NB4 (cell line): ENCODE data around the gene GXYLT1.
"Not testable (repeated sequence)": the region's sequence is repeated elsewhere in the genome, so short reads cannot be mapped to it uniquely, and the experiment has no call there.

ENCODE experiments used
- DNase-seq: peaks from one replicate; pipeline ENCODE4 v3.0.0; 2010; ENCODE audit warnings: low read depth
- H3K4me3 ChIP-seq: one replicate; pipeline ENCODE4 v1.5.1; 2011; ENCODE audit warnings: mild to moderate bottlenecking, low read depth, low read length, moderate library complexity
- MYC ChIP-seq: IDR thresholded peaks from 2 replicates; pipeline ENCODE4 v1.6.1; 2011; ENCODE audit warnings: low read depth, low read length
- POLR2A ChIP-seq: IDR thresholded peaks from 2 replicates; pipeline ENCODE4 v1.6.1; 2011; ENCODE audit warnings: mild to moderate bottlenecking; ENCODE audit not compliant: insufficient read length; ENCODE audit errors: extremely low read depth
- TF ChIP-seq, protein P1 (sequence below): IDR thresholded peaks from 2 replicates; pipeline ENCODE4 v1.6.1; 2011; ENCODE audit warnings: low read depth, low read length
- TF ChIP-seq, protein P2 (sequence below): IDR thresholded peaks from one replicate; pipeline ENCODE4 v1.5.1; 2012; ENCODE audit warnings: low read depth, low read length

The GXYLT1 gene

DNA sequence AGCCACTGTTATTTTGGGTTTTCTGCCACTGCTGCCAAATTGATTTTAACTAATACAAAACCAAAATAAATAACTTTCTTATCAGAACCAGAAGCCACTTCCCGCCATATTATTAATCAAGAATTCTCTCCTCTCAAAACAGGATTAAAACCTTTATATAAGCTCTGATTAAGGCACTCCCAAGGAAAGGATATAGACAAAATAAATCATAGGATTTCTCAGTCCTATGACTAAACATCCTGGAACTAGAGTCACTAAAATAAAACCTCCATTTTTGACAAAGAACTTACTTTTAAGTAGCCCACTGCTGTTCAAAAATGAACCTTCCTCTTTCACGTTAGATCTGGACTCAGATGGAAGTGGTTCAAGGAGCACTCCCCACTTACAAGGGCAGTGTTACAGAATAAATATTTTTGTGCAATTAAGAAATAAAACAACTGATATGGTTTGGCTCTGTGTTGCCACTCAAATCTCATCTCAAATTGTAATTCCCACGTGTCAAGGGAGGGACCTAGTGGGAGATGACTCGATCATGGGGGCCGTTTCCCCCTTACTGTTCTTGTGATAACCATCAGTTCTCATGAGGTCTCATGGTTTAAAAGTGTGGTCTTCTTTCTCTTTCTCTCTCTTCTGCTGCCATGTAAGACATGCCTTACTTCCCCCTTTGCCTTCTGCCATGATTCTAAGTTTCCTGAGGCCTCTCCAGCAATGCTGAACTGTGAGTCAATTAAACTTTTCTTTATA is 26.4 kb downstream of the GXYLT1 start:
- no peak overlapping the region for H3K4me3 ChIP-seq
- peak; percentile 34 for DNase-seq
- TF ChIP-seq, protein P1, sequence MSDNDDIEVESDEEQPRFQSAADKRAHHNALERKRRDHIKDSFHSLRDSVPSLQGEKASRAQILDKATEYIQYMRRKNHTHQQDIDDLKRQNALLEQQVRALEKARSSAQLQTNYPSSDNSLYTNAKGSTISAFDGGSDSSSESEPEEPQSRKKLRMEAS: no peak
- TF ChIP-seq, protein P2, sequence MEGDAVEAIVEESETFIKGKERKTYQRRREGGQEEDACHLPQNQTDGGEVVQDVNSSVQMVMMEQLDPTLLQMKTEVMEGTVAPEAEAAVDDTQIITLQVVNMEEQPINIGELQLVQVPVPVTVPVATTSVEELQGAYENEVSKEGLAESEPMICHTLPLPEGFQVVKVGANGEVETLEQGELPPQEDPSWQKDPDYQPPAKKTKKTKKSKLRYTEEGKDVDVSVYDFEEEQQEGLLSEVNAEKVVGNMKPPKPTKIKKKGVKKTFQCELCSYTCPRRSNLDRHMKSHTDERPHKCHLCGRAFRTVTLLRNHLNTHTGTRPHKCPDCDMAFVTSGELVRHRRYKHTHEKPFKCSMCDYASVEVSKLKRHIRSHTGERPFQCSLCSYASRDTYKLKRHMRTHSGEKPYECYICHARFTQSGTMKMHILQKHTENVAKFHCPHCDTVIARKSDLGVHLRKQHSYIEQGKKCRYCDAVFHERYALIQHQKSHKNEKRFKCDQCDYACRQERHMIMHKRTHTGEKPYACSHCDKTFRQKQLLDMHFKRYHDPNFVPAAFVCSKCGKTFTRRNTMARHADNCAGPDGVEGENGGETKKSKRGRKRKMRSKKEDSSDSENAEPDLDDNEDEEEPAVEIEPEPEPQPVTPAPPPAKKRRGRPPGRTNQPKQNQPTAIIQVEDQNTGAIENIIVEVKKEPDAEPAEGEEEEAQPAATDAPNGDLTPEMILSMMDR: no peak
- TF ChIP-seq POLR2A: no peak

GRCh38 chr12:42109031-42109430 is 35.6 kb downstream of the GXYLT1 start:
- H3K4me3 ChIP-seq: no peak overlapping the region
- TF ChIP-seq POLR2A (no peak), MYC (no peak)
- TF ChIP-seq, protein P1: no peak
- TF ChIP-seq, protein P2: no peak
- DNase-seq: no peak

GRCh38 chr12:42106791-42107190 is 37.9 kb downstream of the GXYLT1 start:
- H3K4me3 ChIP-seq, DNase-seq: not testable (repeated sequence)

DNA sequence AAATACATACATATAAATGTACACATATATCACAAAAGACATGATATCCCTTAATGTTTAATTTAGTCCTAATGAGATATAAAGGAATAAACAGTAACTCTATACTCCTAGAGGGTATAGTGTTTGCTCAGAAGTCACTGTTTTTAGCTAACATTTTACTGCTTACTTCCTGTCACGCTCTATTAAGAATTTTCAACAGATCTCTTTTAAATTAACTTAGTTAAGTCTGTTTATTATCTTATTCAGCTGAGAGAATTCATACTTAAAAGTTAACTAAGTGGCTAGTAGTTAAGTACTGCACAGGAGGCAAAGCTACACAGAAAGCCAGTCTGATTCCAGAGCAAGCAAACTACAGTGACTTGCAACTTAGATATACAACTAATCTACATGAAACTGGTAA is 39.9 kb downstream of the GXYLT1 start:
- TF ChIP-seq, protein P2: no peak
- no peak for TF ChIP-seq POLR2A
- TF ChIP-seq MYC: no peak
- TF ChIP-seq, protein P1: no peak
- H3K4me3 ChIP-seq: no peak overlapping the region
- no peak for DNase-seq

DNA sequence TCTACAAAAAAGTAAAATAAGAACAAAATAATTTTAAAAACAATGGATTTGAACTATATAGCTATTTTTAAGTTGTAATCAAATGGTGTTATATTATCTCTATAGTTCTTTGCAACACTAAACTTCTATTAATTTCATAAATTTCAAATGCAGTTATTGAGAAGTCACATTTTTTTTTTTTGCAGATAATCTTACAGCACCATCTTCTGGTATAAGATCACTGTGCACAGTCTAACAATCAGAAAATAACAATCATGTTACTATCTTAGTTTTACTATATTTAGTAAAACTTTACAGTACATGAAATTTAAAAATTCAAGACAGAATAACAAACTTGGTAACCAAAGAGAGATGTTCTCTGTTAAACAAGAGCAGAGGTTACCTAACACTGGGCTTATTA is 40.6 kb downstream of the GXYLT1 start:
- DNase-seq: no peak
- TF ChIP-seq MYC (no peak), POLR2A (no peak)
- TF ChIP-seq, protein P2: no peak
- TF ChIP-seq, protein P1: no peak
- H3K4me3 ChIP-seq: no peak overlapping the region

DNA sequence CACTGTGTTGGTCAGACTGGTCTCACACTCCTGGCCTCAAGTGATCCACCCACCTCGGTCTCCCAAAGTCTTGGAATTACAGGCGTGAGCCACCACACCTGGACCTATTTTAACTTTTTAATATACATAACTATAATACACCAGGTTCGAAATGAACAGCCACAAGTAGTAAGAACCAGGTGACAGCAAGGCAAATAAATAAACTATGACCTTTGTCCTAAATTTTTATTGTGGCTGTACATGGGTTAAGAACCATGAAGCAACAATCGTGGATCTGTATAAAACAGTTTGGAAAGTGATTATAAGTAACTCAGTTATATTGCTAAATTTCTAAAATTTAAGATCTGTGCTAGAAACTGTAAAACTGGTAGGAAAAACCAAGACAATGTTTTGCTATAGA is 41.5 kb downstream of the GXYLT1 start:
- no peak overlapping the region for H3K4me3 ChIP-seq
- DNase-seq: no peak
- TF ChIP-seq, protein P2: no peak
- TF ChIP-seq POLR2A (no peak), MYC (no peak)
- TF ChIP-seq, protein P1: no peak
